Esophagus mucosa (tissue), 1 donor: ENCODE results near the gene GABRE. TPM values are rescaled to one million over a fixed set of nuclear protein-coding genes. Genes with fewer than 3 reads are reported as not detected.

Experiments
- ATAC-seq: fragments of 200-7000 bp; cut with Tn5 transposase; one replicate; pipeline ENCODE4 v1.9.1; 2020
- total RNA-seq: library from RNA; stranded (reverse); gene quantifications from one replicate; pipeline ENCODE4 v1.2.4, GENCODE V29; 2023
- donor health status: DM: yes; HTN: yes; CAD: no.

GABRE gene
- 27.5 TPM for total RNA-seq

DNA sequence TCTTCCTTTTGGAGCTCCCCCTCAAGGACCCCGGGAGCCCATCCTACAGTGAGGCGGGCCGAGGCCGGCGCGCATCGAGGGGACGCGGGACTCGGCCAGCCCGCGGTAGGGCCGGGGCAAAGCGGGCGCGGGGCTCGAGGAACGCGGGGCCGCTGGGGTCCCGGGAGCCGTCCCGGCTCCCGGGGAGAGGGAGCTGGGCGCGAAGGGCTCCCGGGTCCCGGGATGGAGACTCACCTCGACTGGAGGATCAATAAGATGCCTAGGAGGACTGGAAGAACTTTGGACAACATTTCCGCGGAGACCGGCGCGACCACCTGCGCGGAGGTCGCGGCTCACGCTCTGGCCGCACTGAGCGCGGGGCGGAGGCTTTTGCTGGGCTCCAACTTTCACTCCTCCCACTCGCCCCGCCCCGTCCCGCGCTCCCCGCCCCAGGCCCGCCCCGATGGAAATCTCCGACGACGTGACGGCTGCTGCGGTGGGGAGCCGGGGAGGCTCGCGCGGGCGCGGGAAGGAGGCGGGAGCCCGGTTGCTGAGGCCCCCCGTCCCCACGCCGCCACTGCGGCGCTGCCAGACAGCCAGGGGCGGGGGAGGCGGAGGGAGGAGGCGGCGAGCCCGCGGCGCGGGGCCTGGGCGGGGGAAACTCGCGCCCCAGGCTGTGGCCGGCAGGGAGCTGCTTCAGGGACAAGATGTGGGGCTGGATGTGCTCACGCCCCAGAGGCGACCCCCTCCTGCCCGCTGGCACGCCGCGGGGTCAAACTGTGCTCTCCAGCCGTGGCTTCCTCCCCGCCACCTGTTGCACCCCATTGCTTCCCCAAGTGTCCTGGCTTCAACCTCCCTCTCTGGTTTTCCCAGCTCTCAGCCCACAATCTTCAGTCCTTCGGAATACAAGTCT lies at the start of gene GABRE:
GABRE (minus strand) TSS at position 341 of the 892 bp plus-strand sequence; CDS start at position 290, 51 bp downstream.
- ATAC-seq, result peak; percentile 75

DNA sequence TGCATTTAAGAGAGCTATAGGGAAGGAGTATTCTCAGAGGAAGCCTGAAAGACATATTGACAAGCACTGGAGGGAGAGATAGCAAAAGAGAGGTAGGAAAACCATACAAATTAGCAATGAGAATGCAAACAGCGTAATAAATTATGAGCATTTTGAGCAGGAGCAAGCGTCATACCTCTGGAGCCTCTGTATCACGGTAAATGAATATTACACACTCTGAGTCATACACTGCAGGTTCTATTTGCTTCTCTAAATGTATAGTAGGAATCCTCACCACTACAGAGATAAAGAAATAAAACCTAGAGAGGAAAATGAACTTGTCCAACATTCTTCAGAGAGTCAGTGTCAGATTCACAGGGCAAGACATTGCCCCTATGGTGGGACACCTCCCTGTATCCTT lies 46.4 kb upstream of the GABRE start:
- peak; percentile 67 for ATAC-seq

GRCh38 chrX:151999813-152000212 lies 25.3 kb upstream of the GABRE start:
- no peak for ATAC-seq

DNA sequence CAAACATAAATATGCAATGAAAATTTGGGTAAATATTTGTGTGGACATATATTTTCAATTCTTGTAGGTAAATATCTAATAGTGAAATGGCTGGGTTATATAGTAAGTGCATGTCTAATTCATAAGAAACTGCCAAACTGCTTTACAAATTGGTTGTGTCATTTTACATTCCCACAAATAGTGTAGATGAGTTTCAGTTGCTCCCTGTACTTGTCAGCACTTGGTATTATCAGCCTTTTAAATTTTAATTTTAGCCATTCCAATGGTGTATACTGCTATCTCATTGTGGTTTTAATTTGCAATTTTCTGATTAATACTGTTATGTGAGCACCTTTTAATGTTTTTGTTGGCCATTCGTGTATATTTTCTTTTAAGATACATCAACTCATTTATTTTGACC lies 23.1 kb upstream of the GABRE start:
- ATAC-seq, result no peak

- no peak for ATAC-seq
These were observed 21.9 kb upstream of the GABRE start for GRCh38 chrX:151996347-151996746.

GRCh38 chrX:151994476-151994875 lies 20.0 kb upstream of the GABRE start:
- no peak for ATAC-seq

DNA sequence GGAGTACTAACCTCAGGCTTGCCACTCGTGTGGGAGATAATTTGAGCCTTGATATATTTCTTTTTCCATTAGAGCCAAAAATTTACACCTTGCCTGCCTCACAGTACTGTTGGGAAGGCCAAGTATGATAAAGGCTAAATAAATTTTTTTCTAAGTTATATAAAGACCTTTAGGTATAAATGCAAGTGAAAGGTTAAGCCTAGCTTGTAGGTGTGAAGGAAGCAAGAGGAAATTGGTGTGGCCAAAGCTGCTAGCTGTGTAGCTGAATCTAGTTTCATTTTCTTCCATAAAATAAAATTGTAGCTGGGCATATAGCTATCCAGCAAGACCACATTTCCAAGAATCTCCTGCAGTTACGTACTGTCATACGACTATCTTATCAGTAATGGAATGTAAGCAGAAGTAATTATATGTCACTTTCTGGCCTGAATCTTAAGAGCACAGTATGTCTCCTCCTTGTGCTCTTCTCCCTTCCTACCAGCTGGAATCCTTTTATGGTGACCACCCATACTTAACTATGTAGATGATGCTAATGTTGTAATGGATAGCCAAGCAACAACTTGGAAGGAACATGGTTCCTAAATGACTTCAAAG lies 14.3 kb upstream of the GABRE start:
- no peak for ATAC-seq

DNA sequence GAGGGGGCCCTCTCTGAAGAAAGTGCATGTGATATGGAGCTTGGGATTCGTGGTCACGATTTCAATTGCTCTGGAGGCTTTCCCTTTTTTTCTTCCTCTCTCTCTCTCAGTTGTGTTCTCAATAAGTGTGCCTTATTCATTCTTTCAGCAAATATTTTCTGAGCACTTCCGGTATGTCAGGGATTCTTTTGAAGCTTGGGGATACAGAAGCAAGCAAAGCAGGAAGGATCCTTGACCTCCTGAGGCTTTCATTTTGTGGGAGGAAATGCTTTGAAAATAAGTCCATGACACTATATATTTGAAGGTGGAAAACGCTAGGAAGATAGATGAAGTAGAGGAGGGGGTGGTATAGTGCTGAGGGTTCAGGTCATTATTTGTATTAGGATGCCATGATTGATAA lies 12.6 kb upstream of the GABRE start:
- no peak for ATAC-seq

DNA sequence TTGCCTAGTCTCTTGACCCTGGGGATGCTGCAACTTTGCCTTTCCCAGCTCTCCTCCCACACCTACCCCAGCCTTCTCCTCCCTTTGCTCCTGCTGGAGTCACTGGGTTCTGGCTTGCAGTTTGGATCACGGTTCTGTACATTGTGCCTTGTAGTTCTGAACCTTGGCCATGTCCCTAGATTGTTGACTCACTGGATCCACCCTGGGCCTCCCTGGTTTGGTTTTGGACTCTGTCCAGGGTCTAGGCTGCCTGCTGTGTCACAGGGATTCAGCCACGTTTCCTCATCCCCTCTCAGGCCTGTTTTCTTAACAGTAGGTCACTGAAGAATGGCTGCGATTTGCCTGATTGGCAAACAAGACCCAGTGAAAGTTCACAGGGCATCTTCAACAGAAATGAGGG lies 11.5 kb upstream of the GABRE start:
- peak; percentile 58 for ATAC-seq

GRCh38 chrX:151985531-151985930 lies 11.1 kb upstream of the GABRE start:
- no peak for ATAC-seq

GRCh38 chrX:151984902-151985301 lies 10.4 kb upstream of the GABRE start:
- peak; percentile 48 for ATAC-seq

DNA sequence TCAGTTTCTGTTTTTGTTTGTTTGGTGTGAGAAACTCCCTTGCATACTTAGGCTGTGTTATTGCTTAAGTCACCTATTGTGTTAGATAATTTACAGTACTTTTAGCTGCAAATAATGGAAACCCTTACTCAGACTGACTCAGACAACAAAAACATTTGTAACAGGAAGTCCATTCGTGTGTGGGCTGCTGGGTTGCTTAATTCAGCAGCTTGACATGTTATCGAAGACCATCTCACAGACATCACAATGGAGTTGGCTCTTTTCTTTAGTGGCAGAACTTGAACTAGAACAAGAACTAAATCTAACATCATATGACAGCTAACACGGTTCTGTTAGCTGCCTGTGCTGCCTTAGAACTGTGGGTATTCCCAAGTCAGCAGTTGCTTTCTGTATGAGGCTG lies 9.9 kb upstream of the GABRE start:
- peak; percentile 50 for ATAC-seq

- peak; percentile 20 for ATAC-seq
These were observed 8.7 kb upstream of the GABRE start for GRCh38 chrX:151983186-151983585.

- no peak for ATAC-seq
These were observed 7.7 kb upstream of the GABRE start for GRCh38 chrX:151982222-151982621.

GRCh38 chrX:151981129-151981528 lies 6.7 kb upstream of the GABRE start:
- ATAC-seq, result peak; percentile 79

GRCh38 chrX:151977923-151978322 lies 3.4 kb upstream of the GABRE start:
- no peak for ATAC-seq

GRCh38 chrX:151977009-151977408 lies 2.5 kb upstream of the GABRE start:
- no peak for ATAC-seq

GRCh38 chrX:151975736-151976275 lies 1.3 kb upstream of the GABRE start:
- no peak for ATAC-seq

DNA sequence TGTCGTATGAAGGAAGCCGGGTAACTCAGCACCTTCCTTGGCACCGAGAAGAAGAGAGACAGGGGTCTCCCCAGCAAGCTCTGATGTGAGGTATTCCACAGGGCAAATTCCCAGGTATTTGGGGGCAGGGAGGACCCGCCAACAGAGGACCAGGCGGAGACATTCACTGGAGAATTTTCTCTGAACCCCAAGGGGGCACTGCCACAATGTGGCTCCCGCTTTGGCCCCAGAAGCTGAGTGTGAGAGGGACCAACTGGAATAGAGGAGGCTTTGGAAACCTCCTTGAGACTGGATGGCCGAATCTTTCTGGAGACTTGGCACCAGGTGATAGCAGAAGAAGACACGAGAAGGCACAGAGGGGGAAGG lies 735 bp upstream of the GABRE start:
- ATAC-seq, result no peak

GRCh38 chrX:151973851-151974335 lies 583 bp downstream of the GABRE start:
- peak; percentile 28 for ATAC-seq

DNA sequence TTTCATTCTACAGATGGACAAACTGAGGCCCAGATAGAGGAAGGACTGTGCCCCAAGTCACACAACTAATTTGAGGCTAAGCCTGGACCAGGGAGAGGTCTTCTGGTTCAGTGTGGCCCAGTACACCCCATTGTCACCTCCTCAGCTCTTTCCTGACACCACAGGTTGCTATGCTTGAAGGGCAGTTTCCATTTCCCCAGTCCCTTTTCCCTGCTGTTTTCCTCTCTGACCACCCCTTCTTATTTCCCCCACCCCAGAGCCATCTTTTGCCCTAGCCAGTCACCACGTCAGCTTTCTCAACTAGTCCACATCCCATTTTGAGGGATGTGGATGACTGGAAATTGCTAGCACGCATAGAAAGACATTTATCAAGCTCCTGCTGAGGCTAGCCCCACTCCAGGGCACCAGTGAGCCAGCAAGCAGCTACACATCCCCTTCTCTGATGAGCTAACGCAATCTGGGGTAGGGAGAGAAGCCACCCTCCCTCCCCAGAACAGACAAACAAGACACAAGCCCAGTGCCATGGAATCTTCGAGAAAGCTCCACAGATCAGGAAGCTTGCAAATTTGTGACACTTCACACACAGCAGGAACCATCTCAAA lies 1.3 kb downstream of the GABRE start:
- peak; percentile 63 for ATAC-seq

DNA sequence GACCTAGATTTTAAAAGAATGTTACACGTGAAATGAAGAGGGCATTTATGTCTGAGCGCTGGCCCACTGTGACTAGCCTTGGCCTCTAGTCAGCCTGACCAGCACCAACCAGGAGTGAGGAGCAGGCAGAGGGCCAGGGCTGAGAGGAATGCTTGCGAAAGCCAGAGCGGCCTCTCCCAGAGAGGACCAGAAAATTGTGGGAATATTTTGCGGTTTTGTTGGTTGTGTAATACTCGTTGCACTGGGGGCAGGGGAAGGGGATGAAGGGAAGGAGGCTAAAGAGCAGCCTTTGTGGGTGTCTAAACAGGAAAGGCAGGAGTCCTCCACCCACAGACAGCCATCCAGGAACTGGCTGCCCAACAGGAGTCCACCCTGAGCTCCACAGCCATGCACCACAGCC lies 3.8 kb downstream of the GABRE start:
- peak; percentile 4 for ATAC-seq

- no peak for ATAC-seq
These were observed 4.4 kb downstream of the GABRE start for GRCh38 chrX:151970027-151970426.
